ENCODE data around the gene NF1.

DNA sequence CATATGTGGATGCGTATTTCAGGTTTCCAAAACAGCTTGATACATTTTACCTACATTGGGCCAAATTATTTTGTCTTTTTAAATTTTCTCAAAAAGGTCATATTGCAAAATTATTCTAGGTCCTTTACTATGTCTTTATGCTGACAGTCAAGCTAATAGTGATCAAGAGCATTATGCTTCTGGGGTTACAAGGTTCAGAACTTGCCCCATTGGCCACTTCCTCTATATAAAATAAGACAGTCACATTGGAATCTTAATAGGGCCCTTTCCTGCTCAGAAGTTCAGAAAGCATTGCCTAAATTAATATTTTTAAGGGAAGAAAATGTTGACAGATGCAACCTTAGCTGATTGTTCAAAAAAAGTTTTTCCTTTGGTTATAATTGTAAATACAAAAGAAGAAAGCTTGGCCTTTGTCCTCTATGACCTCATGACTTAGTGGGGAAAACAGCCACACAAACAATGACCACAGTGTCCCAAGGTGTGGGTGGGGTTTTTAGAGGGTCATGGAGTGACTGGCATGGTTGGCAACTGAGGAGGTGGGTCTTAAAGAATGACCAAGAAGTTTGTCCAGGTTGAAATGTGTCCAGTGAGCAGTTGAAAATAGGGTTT is 284.9 kb downstream of the NF1 start:
- no peak for TF ChIP-seq CTCF (IDR thresholded peaks at IDR 0.05)
- TF ChIP-seq POLR2AphosphoS5 (IDR thresholded peaks at IDR 0.05): no peak
- TF ChIP-seq POLR2A (IDR thresholded peaks at IDR 0.05): no peak
